Articular chondrocyte of knee joint (primary cell): ENCODE data around the gene SLC39A10. TPM values are rescaled to one million over a fixed set of nuclear protein-coding genes. Genes with fewer than 3 reads are reported as not detected.

Experiments
- small RNA-seq: library from RNA; depleted of rRNA; stranded (forward); fragments of <200 nt; gene quantifications from one replicate; pipeline ENCODE3, GENCODE V24; 2012
- total RNA-seq: library from RNA; depleted of rRNA; stranded (reverse); fragments of >200 nt; gene quantifications from 2 replicates; pipeline ENCODE4 v1.2.3, GENCODE V29; 2012

The SLC39A10 gene
- 92.4 and 102 TPM in 2 replicates for total RNA-seq

GRCh38 chr2:195656859-195657633, at the start of gene SLC39A10:
TSS of gene SLC39A10 (plus strand) at chr2:195657226. CDS start at chr2:195680043, 22,817 bp downstream.

Small RNA genes within 50 kb of the gene (small RNA-seq; reads per million reads assigned to genes)
- gene RNU6-915P: not detected
